DOHH2 (cell line): Measurements from ENCODE around the gene ZNF266.
A peak's percentile ranks its signal among the peaks of the same experiment; 100 is the strongest.

ENCODE experiments used
- H3F3A ChIP-seq: fragments of 200-600 bp; sonication (generic), shearing (Covaris generic); 2 replicates; pipeline ENCODE4 v1.6.0; 2016; ENCODE audit warnings: antibody characterized with exemption, mild to moderate bottlenecking; ENCODE audit not compliant: control insufficient read depth, insufficient read depth
- H3K27ac ChIP-seq: fragments of 200-600 bp; sonication (generic); 2 replicates; pipeline ENCODE4 v1.5.1; 2014; ENCODE audit warnings: low read depth, mild to moderate bottlenecking, low read length, moderate library complexity
- H3K27me3 ChIP-seq: fragments of 200-600 bp; sonication (generic); 2 replicates; pipeline ENCODE4 v1.6.1; 2014; ENCODE audit warnings: mild to moderate bottlenecking, low read length, mixed read lengths; ENCODE audit not compliant: control insufficient read depth
- H3K36me3 ChIP-seq: fragments of 200-600 bp; sonication (generic); 2 replicates; pipeline ENCODE4 v1.6.1; 2014; ENCODE audit warnings: mild to moderate bottlenecking, low read length, moderate library complexity, mixed read lengths; ENCODE audit not compliant: control insufficient read depth
- H3K4me1 ChIP-seq: fragments of 200-600 bp; sonication (generic); 2 replicates; pipeline ENCODE4 v1.6.1; 2014; ENCODE audit warnings: mild to moderate bottlenecking, low read length, mixed read lengths; ENCODE audit not compliant: control insufficient read depth
- H3K4me2 ChIP-seq: fragments of 200-600 bp; sonication (generic); 2 replicates; pipeline ENCODE4 v1.6.0; 2014; ENCODE audit warnings: mild to moderate bottlenecking, low read length, moderate library complexity
- H3K4me3 ChIP-seq: fragments of 200-600 bp; sonication (generic); 2 replicates; pipeline ENCODE4 v1.5.1; 2014; ENCODE audit warnings: mild to moderate bottlenecking, low read length, mixed read lengths
- H3K79me2 ChIP-seq: fragments of 200-600 bp; sonication (generic); 2 replicates; pipeline ENCODE4 v1.6.1; 2014; ENCODE audit warnings: mild to moderate bottlenecking, low read length, mixed read lengths; ENCODE audit not compliant: control insufficient read depth
- H3K9me2 ChIP-seq: fragments of 200-600 bp; sonication (generic); replicated peaks from 2 replicates; pipeline ENCODE4 v1.6.1; 2014; ENCODE audit warnings: mild to moderate bottlenecking, low read length, mixed read lengths; ENCODE audit not compliant: control insufficient read depth
- H3K9me3 ChIP-seq: fragments of 200-600 bp; sonication (generic); 2 replicates; pipeline ENCODE4 v1.6.1; 2014; ENCODE audit warnings: antibody characterized with exemption, low read length, mixed read lengths; ENCODE audit not compliant: control insufficient read depth, insufficient read depth
- H4K20me1 ChIP-seq: fragments of 200-600 bp; sonication (generic); 2 replicates; pipeline ENCODE4 v1.6.0; 2014; ENCODE audit warnings: low read depth, mild to moderate bottlenecking, antibody characterized with exemption, low read length, moderate library complexity; ENCODE audit not compliant: control insufficient read depth, insufficient read depth
- EZH2phosphoT487 ChIP-seq: fragments of 200-600 bp; sonication (generic); IDR thresholded peaks from 2 replicates; pipeline ENCODE4 v1.6.1; 2017; ENCODE audit warnings: borderline replicate concordance, mild to moderate bottlenecking, antibody characterized with exemption, low read length, moderate library complexity, mixed read lengths
- TF ChIP-seq, protein P1 (sequence below): fragments of 200-600 bp; sonication (generic); IDR thresholded peaks from one replicate; pipeline ENCODE4 v1.5.1; 2014; ENCODE audit warnings: antibody characterized with exemption, mild to moderate bottlenecking, low read depth, low read length; ENCODE audit not compliant: poor library complexity, severe bottlenecking

The ZNF266 gene

DNA sequence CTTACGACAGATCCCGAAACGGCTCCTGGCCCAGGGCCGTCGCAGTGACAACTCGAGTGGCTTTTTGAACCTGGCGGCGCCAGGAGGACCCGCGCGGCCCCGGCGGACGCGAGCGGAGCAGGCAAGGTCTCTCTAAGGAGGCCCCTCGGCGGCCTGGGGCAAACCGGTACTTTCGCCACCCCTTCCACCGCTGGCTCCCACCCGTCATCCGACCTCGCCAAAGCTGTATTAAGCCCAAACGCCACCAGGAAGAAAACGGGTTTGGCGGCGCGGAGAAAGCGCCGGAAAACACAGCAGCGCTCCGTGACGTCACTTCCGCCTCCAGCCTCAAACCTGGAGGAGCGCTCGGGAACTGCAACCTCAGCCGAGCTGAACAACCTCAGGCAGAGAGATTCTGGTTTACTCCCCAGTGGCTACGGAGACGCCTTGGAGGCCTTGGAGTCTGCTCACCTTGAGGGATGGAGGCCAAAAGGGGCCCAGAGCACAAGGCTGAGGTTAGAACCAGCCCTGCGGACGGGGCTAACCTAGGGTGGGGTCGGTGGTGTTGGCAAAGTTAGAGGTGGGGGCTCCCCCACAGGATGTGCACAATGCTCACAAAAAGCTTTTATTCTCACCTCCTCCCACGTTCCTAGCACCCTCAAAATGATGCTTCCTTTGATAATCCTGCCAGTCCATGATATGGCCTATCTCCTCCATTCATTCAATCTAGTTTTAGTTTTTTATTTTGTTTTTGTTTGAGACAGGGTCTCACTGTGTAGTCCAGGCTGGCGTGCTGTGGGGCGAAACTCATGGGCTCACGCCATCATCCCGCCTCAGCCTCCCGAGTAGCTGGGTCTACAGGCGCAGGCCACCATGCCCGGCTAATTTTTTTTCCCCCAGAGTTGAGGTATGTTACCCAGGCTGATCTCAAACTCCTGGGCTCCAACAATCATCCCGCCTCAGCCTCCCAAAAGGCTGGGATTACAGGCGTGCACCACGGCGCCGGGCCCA is at the start of gene ZNF266:
Gene ZNF266, minus strand, starts transcription at position 295 of the 990 bp plus-strand sequence. CDS start 15,484 bp downstream, outside the sequence.
- Histone ChIP-seq H3K4me1 (peaks cover 19% of the 10 kb centered on the region), H3K9me3 (no peaks in the 10 kb centered on the region), H3K36me3 (peaks cover 42% of the 10 kb centered on the region), H4K20me1 (0 out of 2 replicates have a peak, but pooled peaks cover 2% of the 10 kb centered on the region), H3K9me2 (no peaks in the 10 kb centered on the region), H3K27me3 (no peaks in the 10 kb centered on the region), H3K79me2 (peaks cover 25% of the 10 kb centered on the region), H3K4me3 (peak within 1 kb of the TSS; percentile 97), H3K4me2 (peak within 1 kb of the TSS; percentile 89), H3K27ac (peak within 1 kb of the TSS; percentile 54), H3F3A (no peaks in the 10 kb centered on the region)
- TF ChIP-seq, protein P1, sequence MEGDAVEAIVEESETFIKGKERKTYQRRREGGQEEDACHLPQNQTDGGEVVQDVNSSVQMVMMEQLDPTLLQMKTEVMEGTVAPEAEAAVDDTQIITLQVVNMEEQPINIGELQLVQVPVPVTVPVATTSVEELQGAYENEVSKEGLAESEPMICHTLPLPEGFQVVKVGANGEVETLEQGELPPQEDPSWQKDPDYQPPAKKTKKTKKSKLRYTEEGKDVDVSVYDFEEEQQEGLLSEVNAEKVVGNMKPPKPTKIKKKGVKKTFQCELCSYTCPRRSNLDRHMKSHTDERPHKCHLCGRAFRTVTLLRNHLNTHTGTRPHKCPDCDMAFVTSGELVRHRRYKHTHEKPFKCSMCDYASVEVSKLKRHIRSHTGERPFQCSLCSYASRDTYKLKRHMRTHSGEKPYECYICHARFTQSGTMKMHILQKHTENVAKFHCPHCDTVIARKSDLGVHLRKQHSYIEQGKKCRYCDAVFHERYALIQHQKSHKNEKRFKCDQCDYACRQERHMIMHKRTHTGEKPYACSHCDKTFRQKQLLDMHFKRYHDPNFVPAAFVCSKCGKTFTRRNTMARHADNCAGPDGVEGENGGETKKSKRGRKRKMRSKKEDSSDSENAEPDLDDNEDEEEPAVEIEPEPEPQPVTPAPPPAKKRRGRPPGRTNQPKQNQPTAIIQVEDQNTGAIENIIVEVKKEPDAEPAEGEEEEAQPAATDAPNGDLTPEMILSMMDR: peak; percentile 36
- TF ChIP-seq EZH2phosphoT487: no peak

DNA sequence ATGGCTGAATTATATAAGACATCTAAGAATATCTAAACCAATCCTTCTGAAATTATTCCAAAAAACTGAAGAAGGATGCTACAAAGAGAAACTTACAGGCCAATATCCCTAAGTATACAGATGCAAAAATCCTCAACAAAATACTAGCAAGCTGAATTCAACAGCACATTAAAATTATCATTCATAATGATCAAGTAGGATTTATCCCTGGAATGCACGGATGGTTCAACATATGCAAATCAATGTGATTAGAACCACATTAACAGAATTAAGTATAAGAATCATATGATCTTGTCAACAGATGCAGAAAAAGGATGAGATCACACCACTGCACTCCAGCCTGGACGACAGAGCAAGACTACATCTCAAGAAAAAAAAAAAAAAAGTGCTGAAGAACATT is 49.8 kb upstream of the ZNF266 start:
- no peak overlapping the region for H3K4me2 ChIP-seq
- no peaks in the 10 kb centered on the region for H3K9me2 ChIP-seq
- TF ChIP-seq, protein P1: no peak
- TF ChIP-seq EZH2phosphoT487: no peak
- H3K4me3 ChIP-seq: no peak overlapping the region
- no peaks in the 10 kb centered on the region for H3K27me3 ChIP-seq
- no peaks in the 10 kb centered on the region for H3K36me3 ChIP-seq
- no peak overlapping the region for H3K27ac ChIP-seq
- H3K79me2 ChIP-seq: no peaks in the 10 kb centered on the region
- H3K9me3 ChIP-seq: peaks cover 20% of the 10 kb centered on the region; the same call in 1 of the 2 replicates
- H3K4me1 ChIP-seq: no peaks in the 10 kb centered on the region
- H4K20me1 ChIP-seq: no peaks in the 10 kb centered on the region
- H3F3A ChIP-seq: no peaks in the 10 kb centered on the region

DNA sequence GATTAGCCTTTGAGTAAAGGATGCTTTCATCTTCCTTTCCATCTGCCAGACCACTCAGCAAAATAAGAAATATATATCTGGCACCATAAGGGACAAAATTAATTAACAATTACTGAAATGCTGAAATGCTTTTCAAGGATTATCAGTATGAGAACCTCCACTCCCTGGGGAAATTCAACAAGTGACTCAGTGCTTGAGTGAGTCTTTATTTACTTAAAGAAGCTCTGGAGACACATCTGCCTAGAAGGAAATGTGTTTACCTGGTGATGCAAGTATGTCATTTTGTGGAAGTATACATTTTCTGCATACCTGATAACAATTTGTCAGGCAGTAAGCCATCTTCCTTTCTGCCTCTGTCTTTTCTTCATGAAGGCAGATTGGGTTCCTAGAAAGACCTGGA is 39.6 kb upstream of the ZNF266 start:
- H3K4me2 ChIP-seq: no peak overlapping the region
- no peaks in the 10 kb centered on the region for H3K4me1 ChIP-seq
- H3K27me3 ChIP-seq: no peaks in the 10 kb centered on the region
- no peaks in the 10 kb centered on the region for H3F3A ChIP-seq
- TF ChIP-seq, protein P1: no peak
- TF ChIP-seq EZH2phosphoT487: no peak
- no peak overlapping the region for H3K4me3 ChIP-seq
- H3K9me2 ChIP-seq: no peaks in the 10 kb centered on the region
- H3K27ac ChIP-seq: no peak overlapping the region
- H4K20me1 ChIP-seq: no peaks in the 10 kb centered on the region
- no peaks in the 10 kb centered on the region for H3K79me2 ChIP-seq
- H3K9me3 ChIP-seq: no peaks in the 10 kb centered on the region
- H3K36me3 ChIP-seq: no peaks in the 10 kb centered on the region
